ENCODE results near the gene LAMP5.

GRCh38 chr20:9523636-9524035 is 9.2 kb downstream of the LAMP5 start:
- no peak for TF ChIP-seq POLR2A (IDR thresholded peaks at IDR 0.05)
- TF ChIP-seq, protein P1, sequence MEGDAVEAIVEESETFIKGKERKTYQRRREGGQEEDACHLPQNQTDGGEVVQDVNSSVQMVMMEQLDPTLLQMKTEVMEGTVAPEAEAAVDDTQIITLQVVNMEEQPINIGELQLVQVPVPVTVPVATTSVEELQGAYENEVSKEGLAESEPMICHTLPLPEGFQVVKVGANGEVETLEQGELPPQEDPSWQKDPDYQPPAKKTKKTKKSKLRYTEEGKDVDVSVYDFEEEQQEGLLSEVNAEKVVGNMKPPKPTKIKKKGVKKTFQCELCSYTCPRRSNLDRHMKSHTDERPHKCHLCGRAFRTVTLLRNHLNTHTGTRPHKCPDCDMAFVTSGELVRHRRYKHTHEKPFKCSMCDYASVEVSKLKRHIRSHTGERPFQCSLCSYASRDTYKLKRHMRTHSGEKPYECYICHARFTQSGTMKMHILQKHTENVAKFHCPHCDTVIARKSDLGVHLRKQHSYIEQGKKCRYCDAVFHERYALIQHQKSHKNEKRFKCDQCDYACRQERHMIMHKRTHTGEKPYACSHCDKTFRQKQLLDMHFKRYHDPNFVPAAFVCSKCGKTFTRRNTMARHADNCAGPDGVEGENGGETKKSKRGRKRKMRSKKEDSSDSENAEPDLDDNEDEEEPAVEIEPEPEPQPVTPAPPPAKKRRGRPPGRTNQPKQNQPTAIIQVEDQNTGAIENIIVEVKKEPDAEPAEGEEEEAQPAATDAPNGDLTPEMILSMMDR (IDR thresholded peaks at IDR 0.05): no peak

Data from gastroesophageal sphincter (tissue), 3 donors.